ENCODE measurements around the gene SIRPG.

GRCh38 chr20:1652104-1652503, 5.5 kb downstream of the SIRPG start:
- no peak for TF ChIP-seq POLR2AphosphoS5 (IDR thresholded peaks at IDR 0.05; ENCODE audit: low read depth, low read length)
- TF ChIP-seq FOXP2 (optimal IDR thresholded peaks at IDR 0.05; ENCODE audit: borderline replicate concordance, extremely low read depth, extremely low read length, insufficient read depth) = no peak
- TF ChIP-seq, protein P1, sequence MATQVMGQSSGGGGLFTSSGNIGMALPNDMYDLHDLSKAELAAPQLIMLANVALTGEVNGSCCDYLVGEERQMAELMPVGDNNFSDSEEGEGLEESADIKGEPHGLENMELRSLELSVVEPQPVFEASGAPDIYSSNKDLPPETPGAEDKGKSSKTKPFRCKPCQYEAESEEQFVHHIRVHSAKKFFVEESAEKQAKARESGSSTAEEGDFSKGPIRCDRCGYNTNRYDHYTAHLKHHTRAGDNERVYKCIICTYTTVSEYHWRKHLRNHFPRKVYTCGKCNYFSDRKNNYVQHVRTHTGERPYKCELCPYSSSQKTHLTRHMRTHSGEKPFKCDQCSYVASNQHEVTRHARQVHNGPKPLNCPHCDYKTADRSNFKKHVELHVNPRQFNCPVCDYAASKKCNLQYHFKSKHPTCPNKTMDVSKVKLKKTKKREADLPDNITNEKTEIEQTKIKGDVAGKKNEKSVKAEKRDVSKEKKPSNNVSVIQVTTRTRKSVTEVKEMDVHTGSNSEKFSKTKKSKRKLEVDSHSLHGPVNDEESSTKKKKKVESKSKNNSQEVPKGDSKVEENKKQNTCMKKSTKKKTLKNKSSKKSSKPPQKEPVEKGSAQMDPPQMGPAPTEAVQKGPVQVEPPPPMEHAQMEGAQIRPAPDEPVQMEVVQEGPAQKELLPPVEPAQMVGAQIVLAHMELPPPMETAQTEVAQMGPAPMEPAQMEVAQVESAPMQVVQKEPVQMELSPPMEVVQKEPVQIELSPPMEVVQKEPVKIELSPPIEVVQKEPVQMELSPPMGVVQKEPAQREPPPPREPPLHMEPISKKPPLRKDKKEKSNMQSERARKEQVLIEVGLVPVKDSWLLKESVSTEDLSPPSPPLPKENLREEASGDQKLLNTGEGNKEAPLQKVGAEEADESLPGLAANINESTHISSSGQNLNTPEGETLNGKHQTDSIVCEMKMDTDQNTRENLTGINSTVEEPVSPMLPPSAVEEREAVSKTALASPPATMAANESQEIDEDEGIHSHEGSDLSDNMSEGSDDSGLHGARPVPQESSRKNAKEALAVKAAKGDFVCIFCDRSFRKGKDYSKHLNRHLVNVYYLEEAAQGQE (IDR thresholded peaks at IDR 0.05; ENCODE audit: insufficient read depth in 1 of 2, low read depth in 2 of 2, low read length in 2 of 2) = no peak
- TF ChIP-seq TAF1 (IDR thresholded peaks at IDR 0.05; ENCODE audit: borderline replicate concordance, insufficient read depth, low read length) = no peak

All from PFSK-1 (cell line).